Ramos (cell line): ENCODE measurements around the gene CALHM5.

Experiments
- in situ Hi-C: fragments of 300-500 bp; cut with MboI; formaldehyde crosslinking; loops from one replicate; pipeline ENCODE4 v1.14.3; 2022; ENCODE audit warnings: low sequenced_read_pairs; ENCODE audit not compliant: unreplicated experiment

CALHM5 gene

GRCh38 chr6:116542426-116542825 is 31.0 kb downstream of the CALHM5 start:
- in situ Hi-C loops, result loop anchor here (10.0 kb wide), 1 partner anchor 248 kb away; no protein-coding TSS in a partner anchor

- in situ Hi-C loops, result loop anchor here (10.0 kb wide), 1 partner anchor 248 kb away; no protein-coding TSS in a partner anchor
These were observed 31.7 kb downstream of the CALHM5 start for GRCh38 chr6:116543149-116543548.

- in situ Hi-C loops, result loop anchor here (10.0 kb wide), 1 partner anchor 251 kb away; no protein-coding TSS in a partner anchor
These were observed 34.2 kb downstream of the CALHM5 start, which contains the start of gene TRAPPC3L for GRCh38 chr6:116545651-116546050. Gene TRAPPC3L, minus strand, starts transcription at chr6:116545684. Its CDS starts 170 bp downstream, at chr6:116545514.

GRCh38 chr6:116547358-116547757 is 35.9 kb downstream of the CALHM5 start:
- in situ Hi-C loops, result loop anchor here (10.0 kb wide), 1 partner anchor 253 kb away; no protein-coding TSS in a partner anchor

- in situ Hi-C loops, result no loop called here
These were observed 39.4 kb downstream of the CALHM5 start for GRCh38 chr6:116550796-116551195.

GRCh38 chr6:116553451-116553850 is 42.0 kb downstream of the CALHM5 start, which contains the start of gene CALHM4:
Gene CALHM4, plus strand, starts transcription at chr6:116553751. Its CDS starts 43 bp downstream, at chr6:116553794.
- in situ Hi-C loops, result no loop called here

- in situ Hi-C loops, result no loop called here
These were observed 44.6 kb downstream of the CALHM5 start for GRCh38 chr6:116556065-116556464.

- in situ Hi-C loops, result no loop called here
These were observed 45.5 kb downstream of the CALHM5 start for GRCh38 chr6:116556814-116557415.

- in situ Hi-C loops, result no loop called here
These were observed 46.5 kb downstream of the CALHM5 start for GRCh38 chr6:116557893-116558292.

GRCh38 chr6:116560130-116560529 is 48.7 kb downstream of the CALHM5 start:
- in situ Hi-C loops, result no loop called here

- in situ Hi-C loops, result no loop called here
These were observed 50.1 kb downstream of the CALHM5 start for GRCh38 chr6:116561377-116562018.

GRCh38 chr6:116562019-116562403 is 50.6 kb downstream of the CALHM5 start:
- in situ Hi-C loops, result no loop called here

- in situ Hi-C loops, result no loop called here
These were observed 51.2 kb downstream of the CALHM5 start for GRCh38 chr6:116562614-116563013.

GRCh38 chr6:116563830-116564229 is 52.4 kb downstream of the CALHM5 start:
- in situ Hi-C loops, result no loop called here

GRCh38 chr6:116564311-116564710 is 52.9 kb downstream of the CALHM5 start:
- in situ Hi-C loops, result no loop called here

GRCh38 chr6:116564921-116565872 is 53.8 kb downstream of the CALHM5 start:
- in situ Hi-C loops, result no loop called here

- in situ Hi-C loops, result no loop called here
These were observed 56.7 kb downstream of the CALHM5 start for GRCh38 chr6:116568111-116568510.

- in situ Hi-C loops, result no loop called here
These were observed 57.6 kb downstream of the CALHM5 start for GRCh38 chr6:116568821-116569755.

GRCh38 chr6:116570856-116571682 is 59.6 kb downstream of the CALHM5 start, which contains the start of gene RWDD1:
Gene RWDD1, plus strand, starts transcription at chr6:116571504. Its CDS starts 79 bp downstream, at chr6:116571583.
- in situ Hi-C loops, result no loop called here
